ENCODE results near the gene TPST1.

Gene TPST1

GRCh38 chr7:66233638-66234037 is 28.5 kb downstream of the TPST1 start:
- no peak for DNase-seq (ENCODE audit: low spot score)
- TF ChIP-seq CTCF (IDR thresholded peaks at IDR 0.05; ENCODE audit: borderline replicate concordance, control extremely low read depth, extremely low read depth, insufficient read depth, missing control alignments) = no peak
- in situ Hi-C loops (cut with MboI; ENCODE audit: low sequenced_read_pairs, unreplicated experiment) = no loop called here

GRCh38 chr7:66236713-66237303 is 31.7 kb downstream of the TPST1 start:
- no peak for DNase-seq (ENCODE audit: low spot score)
- in situ Hi-C loops (cut with MboI; ENCODE audit: low sequenced_read_pairs, unreplicated experiment) = no loop called here
- TF ChIP-seq CTCF (IDR thresholded peaks at IDR 0.05; ENCODE audit: borderline replicate concordance, control extremely low read depth, extremely low read depth, insufficient read depth, missing control alignments) = no peak

DNA sequence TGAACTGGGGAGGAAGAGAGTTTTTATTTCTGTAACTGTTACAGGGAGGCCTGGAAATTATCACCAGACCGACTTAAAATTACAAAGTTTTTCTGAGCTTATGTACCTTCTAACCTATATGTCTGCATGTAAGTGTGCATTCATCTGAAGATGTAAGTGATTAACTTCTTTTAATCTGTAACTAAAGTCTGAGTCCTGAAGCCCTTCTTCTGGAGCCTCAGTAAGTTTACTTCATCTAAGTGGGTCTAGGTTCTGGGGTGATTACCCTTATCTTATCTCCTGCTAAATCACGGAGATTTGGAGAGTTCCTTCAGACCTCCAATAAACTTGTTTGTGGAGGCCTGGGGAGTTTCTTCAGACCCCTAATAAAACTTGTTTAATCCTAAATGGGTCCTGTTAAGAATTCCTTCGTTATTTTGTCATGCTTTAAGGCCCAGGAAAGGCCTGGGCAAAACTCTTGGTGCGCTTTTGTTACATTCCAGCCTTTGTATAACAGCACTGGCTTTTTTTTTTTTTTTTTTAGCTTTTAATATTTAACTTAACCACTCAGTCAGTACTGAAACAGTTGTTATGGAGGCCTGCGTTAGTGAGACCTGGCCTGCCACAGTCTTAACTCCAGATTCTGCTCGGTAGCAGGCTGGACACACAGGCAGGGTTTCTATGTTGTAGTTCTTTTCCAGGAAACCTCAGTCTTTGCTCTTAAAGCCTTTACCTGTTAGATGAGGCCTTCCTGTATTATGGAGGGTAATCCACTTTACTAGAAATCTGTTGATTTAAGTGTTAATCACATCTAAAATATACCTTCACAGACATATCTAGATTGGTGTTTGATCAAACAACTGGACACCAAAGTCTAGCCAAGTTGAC is 33.0 kb downstream of the TPST1 start:
- TF ChIP-seq CTCF (IDR thresholded peaks at IDR 0.05; ENCODE audit: borderline replicate concordance, control extremely low read depth, extremely low read depth, insufficient read depth, missing control alignments) = no peak
- no peak for DNase-seq (ENCODE audit: low spot score)
- in situ Hi-C loops (cut with MboI; ENCODE audit: low sequenced_read_pairs, unreplicated experiment) = no loop called here

- DNase-seq (ENCODE audit: low spot score) = no peak
- no peak for TF ChIP-seq CTCF (IDR thresholded peaks at IDR 0.05; ENCODE audit: borderline replicate concordance, control extremely low read depth, extremely low read depth, insufficient read depth, missing control alignments)
- in situ Hi-C loops (cut with MboI; ENCODE audit: low sequenced_read_pairs, unreplicated experiment) = no loop called here
These were observed 33.8 kb downstream of the TPST1 start for GRCh38 chr7:66238773-66239466.

GRCh38 chr7:66239467-66239856 is 34.3 kb downstream of the TPST1 start:
- no peak for TF ChIP-seq CTCF (IDR thresholded peaks at IDR 0.05; ENCODE audit: borderline replicate concordance, control extremely low read depth, extremely low read depth, insufficient read depth, missing control alignments)
- no peak for DNase-seq (ENCODE audit: low spot score)
- in situ Hi-C loops (cut with MboI; ENCODE audit: low sequenced_read_pairs, unreplicated experiment) = no loop called here

DNA sequence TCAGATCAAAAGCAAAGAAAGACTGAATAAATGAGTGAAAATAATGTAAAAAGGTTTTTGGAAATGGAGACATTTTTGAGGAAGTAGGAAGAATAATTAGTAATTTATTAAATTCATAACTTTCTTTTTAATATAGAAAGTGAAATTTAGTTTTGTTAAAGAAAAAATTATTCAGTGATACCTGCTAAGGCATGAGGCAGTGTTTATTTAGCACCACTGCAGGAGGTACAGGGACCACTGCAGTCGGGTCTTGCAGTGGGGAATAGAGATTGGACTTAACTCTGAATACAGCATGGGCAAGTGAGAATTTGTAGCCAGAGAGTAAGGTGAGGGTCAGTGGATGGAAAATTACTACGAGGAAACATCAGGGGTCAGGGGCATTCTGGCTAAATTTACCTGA is 39.9 kb downstream of the TPST1 start:
- in situ Hi-C loops (cut with MboI; ENCODE audit: low sequenced_read_pairs, unreplicated experiment) = no loop called here
- TF ChIP-seq CTCF (IDR thresholded peaks at IDR 0.05; ENCODE audit: borderline replicate concordance, control extremely low read depth, extremely low read depth, insufficient read depth, missing control alignments) = no peak
- DNase-seq (ENCODE audit: low spot score) = no peak

Measured in GM13976 (cell line).